Measurements from ENCODE around the gene ATP11A.

Gene ATP11A

DNA sequence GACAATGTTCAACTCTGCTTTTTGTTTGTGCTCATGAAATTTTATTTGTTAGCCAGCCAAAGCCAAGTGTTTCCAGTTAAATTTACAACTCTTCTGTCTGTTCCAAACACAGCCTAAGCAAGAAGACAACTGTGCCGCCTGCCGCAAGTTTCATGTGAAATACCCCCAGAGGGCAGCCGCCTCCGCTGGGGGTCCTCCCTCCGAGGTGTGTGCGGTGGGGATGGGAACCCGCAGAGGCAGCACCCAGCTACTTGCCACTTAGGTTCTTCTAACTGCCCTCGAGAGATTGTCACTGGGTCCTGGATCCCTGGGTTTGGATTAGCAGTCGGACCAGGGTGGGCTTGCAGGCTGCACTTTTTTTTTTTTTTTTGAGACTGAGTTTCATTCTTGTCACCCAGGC lies 28.5 kb downstream of the ATP11A start:
- TF ChIP-seq GATA3 (IDR thresholded peaks at IDR 0.05; ENCODE audit: low read depth, low read length): no peak

DNA sequence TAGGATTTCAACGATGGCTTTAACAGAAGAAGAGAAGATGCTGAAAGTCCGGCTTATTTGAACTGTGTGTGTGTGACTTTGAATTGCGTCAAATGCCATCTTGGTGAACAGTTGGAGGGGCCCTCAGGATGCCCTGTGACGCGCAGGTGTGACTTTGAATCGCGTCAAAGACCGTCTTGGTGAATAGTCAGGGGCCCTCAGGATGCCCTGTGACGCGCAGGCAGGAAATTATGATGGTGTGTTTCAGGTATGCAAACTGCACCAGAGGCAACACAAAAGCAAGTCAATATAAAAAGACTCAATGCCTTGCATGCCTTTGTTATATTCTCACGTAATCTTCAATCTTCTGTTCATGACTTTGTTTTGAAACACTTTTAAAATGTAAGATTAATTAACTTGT lies 29.2 kb downstream of the ATP11A start:
- TF ChIP-seq GATA3 (IDR thresholded peaks at IDR 0.05; ENCODE audit: low read depth, low read length): no peak
- TF ChIP-seq GATA2 (IDR thresholded peaks at IDR 0.05; ENCODE audit: low read depth, low read length): no peak

DNA sequence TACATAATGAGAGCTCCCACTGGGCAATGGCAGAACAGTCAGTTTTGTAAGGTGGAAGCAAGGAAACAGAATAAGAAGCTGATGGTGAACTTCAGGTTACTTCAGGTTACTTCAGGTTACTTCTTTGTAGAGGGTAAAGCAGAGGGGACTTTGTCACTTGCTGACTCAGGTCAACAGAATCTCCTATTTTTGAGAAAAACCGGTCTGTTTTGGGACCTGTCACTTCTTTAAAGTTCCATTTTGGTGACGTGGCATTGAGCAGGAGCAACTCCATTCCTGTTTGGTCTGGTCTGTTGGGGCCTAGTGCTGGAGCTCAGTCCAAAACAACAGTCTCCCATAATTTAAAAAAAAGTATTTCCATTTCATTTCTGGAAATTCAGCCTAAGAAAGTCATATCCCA lies 29.7 kb downstream of the ATP11A start:
- TF ChIP-seq GATA2 (IDR thresholded peaks at IDR 0.05; ENCODE audit: low read depth, low read length): no peak
- no peak for TF ChIP-seq GATA3 (IDR thresholded peaks at IDR 0.05; ENCODE audit: low read depth, low read length)

GRCh38 chr13:112720251-112720650 lies 30.4 kb downstream of the ATP11A start:
- TF ChIP-seq GATA2 (IDR thresholded peaks at IDR 0.05; ENCODE audit: low read depth, low read length): no peak
- no peak for TF ChIP-seq GATA3 (IDR thresholded peaks at IDR 0.05; ENCODE audit: low read depth, low read length)

DNA sequence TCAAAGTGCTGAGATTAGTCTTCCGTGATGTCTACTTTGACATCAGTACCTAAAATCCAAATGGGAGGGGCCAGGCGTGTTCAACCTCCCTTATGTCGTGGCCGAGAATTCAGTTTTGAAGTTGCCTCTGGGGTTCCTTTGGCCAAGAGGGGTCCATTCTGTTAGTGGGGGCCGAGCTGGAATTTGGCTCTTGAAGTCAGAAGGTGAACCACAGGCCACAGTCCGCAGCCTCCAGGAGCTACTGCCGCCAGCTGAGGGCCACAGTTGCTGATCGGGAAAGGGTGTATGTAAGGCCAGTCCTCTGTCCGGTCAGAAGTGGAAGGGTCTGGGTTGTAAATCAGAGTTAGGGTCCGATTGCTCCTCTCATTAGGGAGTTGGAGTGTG lies 31.0 kb downstream of the ATP11A start:
- TF ChIP-seq GATA2 (IDR thresholded peaks at IDR 0.05; ENCODE audit: low read depth, low read length) (no peak), GATA3 (IDR thresholded peaks at IDR 0.05; ENCODE audit: low read depth, low read length) (no peak)

GRCh38 chr13:112721198-112722104 lies 31.6 kb downstream of the ATP11A start:
- no peak for TF ChIP-seq GATA2 (IDR thresholded peaks at IDR 0.05; ENCODE audit: low read depth, low read length)
- TF ChIP-seq GATA3 (IDR thresholded peaks at IDR 0.05; ENCODE audit: low read depth, low read length): no peak

- TF ChIP-seq GATA2 (IDR thresholded peaks at IDR 0.05; ENCODE audit: low read depth, low read length): no peak
- no peak for TF ChIP-seq GATA3 (IDR thresholded peaks at IDR 0.05; ENCODE audit: low read depth, low read length)
Measured at GRCh38 chr13:112722433-112723263, 32.8 kb downstream of the ATP11A start.

DNA sequence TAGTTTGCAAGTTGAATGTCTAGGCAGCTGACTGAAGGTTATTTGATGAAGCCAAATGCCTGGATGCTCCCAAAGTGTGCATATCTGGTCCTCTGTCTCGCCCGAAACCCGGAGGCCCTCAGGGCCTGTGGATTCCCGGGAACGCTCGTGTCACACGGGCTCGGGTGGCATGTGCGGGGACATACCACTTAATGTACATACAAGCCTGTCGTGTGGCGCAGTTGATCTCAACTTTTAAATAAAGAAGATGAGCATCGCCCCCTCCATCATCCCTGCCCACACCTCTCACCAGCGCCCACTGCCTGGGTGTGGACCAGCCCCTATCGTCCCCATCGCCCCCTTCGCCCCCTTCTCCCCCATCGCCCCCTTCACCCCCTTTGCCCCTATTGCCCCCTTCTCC lies 33.9 kb downstream of the ATP11A start:
- TF ChIP-seq GATA3 (IDR thresholded peaks at IDR 0.05; ENCODE audit: low read depth, low read length) (no peak), GATA2 (IDR thresholded peaks at IDR 0.05; ENCODE audit: low read depth, low read length) (no peak)

- TF ChIP-seq GATA2 (IDR thresholded peaks at IDR 0.05; ENCODE audit: low read depth, low read length) (no peak), GATA3 (IDR thresholded peaks at IDR 0.05; ENCODE audit: low read depth, low read length) (no peak)
Measured at GRCh38 chr13:112724788-112725345, 35.0 kb downstream of the ATP11A start.

GRCh38 chr13:112725346-112726015 lies 35.6 kb downstream of the ATP11A start:
- TF ChIP-seq GATA3 (IDR thresholded peaks at IDR 0.05; ENCODE audit: low read depth, low read length) (no peak), GATA2 (IDR thresholded peaks at IDR 0.05; ENCODE audit: low read depth, low read length) (no peak)

DNA sequence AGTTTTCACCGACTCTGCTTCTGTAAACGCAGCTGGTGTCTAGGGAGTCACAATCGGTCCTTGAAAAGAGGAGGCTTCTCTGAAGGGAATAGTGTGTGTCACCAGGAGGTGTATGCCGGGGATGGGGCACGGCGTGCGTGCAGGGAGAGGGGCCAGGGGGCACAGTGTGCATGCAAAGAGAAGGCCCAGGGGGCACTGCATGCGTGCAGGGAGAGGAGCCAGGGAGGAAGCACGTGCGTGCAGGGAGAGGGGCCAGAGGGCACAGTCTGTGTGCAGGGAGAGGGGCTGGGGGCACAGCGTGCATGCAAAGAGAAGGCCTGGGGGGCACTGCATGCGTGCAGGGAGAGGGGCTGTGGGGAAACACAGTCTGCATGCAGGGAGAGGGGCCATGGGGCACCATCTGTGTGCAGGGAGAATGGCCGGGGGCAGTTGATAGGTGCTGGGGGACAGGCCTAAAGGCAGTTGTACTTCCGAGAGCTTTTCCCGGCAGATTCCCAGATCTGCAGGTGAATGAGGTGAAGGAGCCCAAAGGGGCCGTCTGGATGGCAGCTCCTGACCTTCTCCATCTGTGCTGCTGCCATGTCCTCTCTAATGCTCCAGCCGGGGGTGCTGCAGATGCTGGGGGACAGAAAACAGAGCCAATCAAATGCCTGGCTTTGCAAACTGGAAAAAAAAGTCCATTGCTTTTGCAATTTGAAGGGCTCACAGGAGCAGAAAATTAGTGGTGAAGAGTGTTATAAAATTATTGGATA lies 36.4 kb downstream of the ATP11A start:
- no peak for TF ChIP-seq GATA2 (IDR thresholded peaks at IDR 0.05; ENCODE audit: low read depth, low read length)
- no peak for TF ChIP-seq GATA3 (IDR thresholded peaks at IDR 0.05; ENCODE audit: low read depth, low read length)

DNA sequence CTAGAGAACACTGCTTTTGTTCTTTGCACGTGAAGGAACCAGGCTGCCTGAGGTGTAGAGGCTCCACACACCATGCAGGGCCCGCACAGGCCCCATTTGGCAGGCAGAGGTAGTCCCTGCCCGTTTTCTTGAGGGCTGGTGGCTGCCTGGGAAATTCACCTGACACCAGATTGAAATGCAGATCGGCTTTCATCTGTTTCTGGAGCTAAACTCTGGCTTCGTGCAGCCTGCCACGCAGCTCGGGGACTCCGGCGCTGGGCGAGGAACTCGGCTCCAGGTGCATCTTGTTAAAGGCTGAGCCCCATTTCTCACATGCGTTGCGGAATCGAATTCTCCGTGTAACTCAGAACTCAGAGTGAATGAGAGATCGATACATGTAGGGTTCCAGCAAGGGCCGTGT lies 37.7 kb downstream of the ATP11A start:
- no peak for TF ChIP-seq GATA3 (IDR thresholded peaks at IDR 0.05; ENCODE audit: low read depth, low read length)
- TF ChIP-seq GATA2 (IDR thresholded peaks at IDR 0.05; ENCODE audit: low read depth, low read length): no peak

GRCh38 chr13:112728375-112729126 lies 38.7 kb downstream of the ATP11A start:
- TF ChIP-seq GATA2 (IDR thresholded peaks at IDR 0.05; ENCODE audit: low read depth, low read length): no peak
- no peak for TF ChIP-seq GATA3 (IDR thresholded peaks at IDR 0.05; ENCODE audit: low read depth, low read length)
